B cell (primary cell): ENCODE measurements around the gene ST8SIA6. TPM values are rescaled to one million over a fixed set of nuclear protein-coding genes. Genes with fewer than 3 reads are reported as not detected.

Source experiments
- ATAC-seq: fragments of 200-7000 bp; cut with Tn5 transposase; one replicate; pipeline ENCODE4 v1.10.0; 2021; ENCODE audit warnings: low read depth, mild to moderate bottlenecking, moderate number of reproducible peaks, moderate library complexity
- CTCF ChIA-PET: fragments of 350-600 bp; sonication (Branson Sonifier 250); formaldehyde crosslinking; loops from one replicate; lab custom pipeline; 2021; ENCODE audit warnings: antibody characterized with exemption, inconsistent platforms; lab: Charles Lee
- POLR2A ChIA-PET: fragments of 350-600 bp; sonication (Branson Sonifier 250); formaldehyde crosslinking; loops from one replicate; lab custom pipeline; 2021; ENCODE audit warnings: antibody characterized with exemption; lab: Charles Lee
- DNase-seq: peaks from one replicate; pipeline ENCODE4 v3.0.0; 2013
- H2AFZ ChIP-seq: 2 replicates; pipeline ENCODE4 v1.6.1; 2012; ENCODE audit warnings: mild to moderate bottlenecking, low read depth, low read length; ENCODE audit not compliant: insufficient read depth, poor library complexity, severe bottlenecking
- H3K27ac ChIP-seq, 2 donors: 1 replicate in 1 of 2; 2 replicates in 1 of 2; pipeline ENCODE4 v1.5.1; 2012 to 2013; ENCODE audit warnings: low read length in 2 of 2, mild to moderate bottlenecking in 2 of 2, moderate library complexity in 1 of 2
- H3K27me3 ChIP-seq, 4 experiments: fragments of 200-600 bp in 1 of 4; sonication (generic) in 1 of 4; replicated peaks in 1 of 4; 1 replicate in 2 of 4; 2 replicates in 2 of 4; pipeline versions ENCODE4 v1.6.1 to v1.7.0; 2013 to 2016; ENCODE audit warnings: low read length in 3 of 4, mild to moderate bottlenecking in 2 of 4, mixed read lengths in 1 of 4, moderate library complexity in 1 of 4; ENCODE audit not compliant: insufficient read depth in 4 of 4, control insufficient read depth in 3 of 4; ENCODE audit errors: control extremely low read depth in 1 of 4
- H3K36me3 ChIP-seq, 2 experiments: replicated peaks in 1 of 2; 1 replicate in 1 of 2; 2 replicates in 1 of 2; pipeline versions ENCODE4 v1.6.1 to v1.7.1; 2013; ENCODE audit warnings: low read length in 1 of 2; ENCODE audit not compliant: insufficient read depth in 2 of 2, control insufficient read depth in 1 of 2; ENCODE audit errors: control extremely low read depth in 1 of 2, extremely low read depth in 1 of 2
- H3K4me1 ChIP-seq, 2 donors: fragments of 200-600 bp in 1 of 2; sonication (generic) in 1 of 2; 1 replicate in 1 of 2; 2 replicates in 1 of 2; pipeline versions ENCODE4 v1.5.1 to v1.6.1; 2013 to 2017; ENCODE audit warnings: low read length in 2 of 2; ENCODE audit not compliant: control insufficient read depth in 2 of 2, insufficient read depth in 2 of 2
- H3K4me2 ChIP-seq: replicated peaks from 2 replicates; pipeline ENCODE3; 2012; ENCODE audit warnings: mild to moderate bottlenecking, low read depth, low read length; ENCODE audit not compliant: poor library complexity, severe bottlenecking
- H3K4me3 ChIP-seq, 5 experiments: fragments of 200-600 bp in 1 of 5; sonication (generic) in 1 of 5; 1 replicate in 3 of 5; 2 replicates in 2 of 5; pipeline versions ENCODE4 v1.5.1 to v1.7.0; 2011 to 2016; ENCODE audit warnings: low read length in 4 of 5, mild to moderate bottlenecking in 4 of 5, low read depth in 2 of 5, control low read depth in 1 of 5, moderate library complexity in 1 of 5; ENCODE audit not compliant: insufficient read depth in 1 of 5; ENCODE audit errors: control extremely low read depth in 1 of 5, extremely low read depth in 1 of 5
- H3K79me2 ChIP-seq: fragments of 200-600 bp; sonication (generic); one replicate; pipeline ENCODE4 v1.6.0; 2016; ENCODE audit warnings: low read length; ENCODE audit not compliant: control insufficient read depth, insufficient read depth
- H3K9ac ChIP-seq: fragments of 200-600 bp; sonication (generic); 2 replicates; pipeline ENCODE4 v1.6.1; 2017; ENCODE audit warnings: mild to moderate bottlenecking, low read length, moderate library complexity
- H3K9me3 ChIP-seq, 3 donors: one replicate each; pipeline versions ENCODE4 v1.6.1 to v1.7.1; 2013; ENCODE audit warnings: low read length in 2 of 3; ENCODE audit not compliant: control insufficient read depth in 2 of 3, insufficient read depth in 1 of 3; ENCODE audit errors: control extremely low read depth in 1 of 3
- H4K20me1 ChIP-seq: 2 replicates; pipeline ENCODE4 v1.6.0; 2012; ENCODE audit warnings: mild to moderate bottlenecking, low read length; ENCODE audit not compliant: insufficient read depth, control insufficient read depth, poor library complexity, severe bottlenecking
- H3K27ac Mint-ChIP-seq: one replicate; pipeline ENCODE4 v1.8.0; 2021; ENCODE audit warnings: mixed read lengths
- H3K27me3 Mint-ChIP-seq: one replicate; pipeline ENCODE4 v1.8.0; 2021; ENCODE audit warnings: mixed read lengths
- H3K4me1 Mint-ChIP-seq: one replicate; pipeline ENCODE4 v1.8.0; 2021; ENCODE audit warnings: mixed read lengths
- H3K4me3 Mint-ChIP-seq: one replicate; pipeline ENCODE4 v1.8.0; 2021; ENCODE audit warnings: mixed read lengths
- H3K9me3 Mint-ChIP-seq: one replicate; pipeline ENCODE4 v1.8.0; 2022; ENCODE audit warnings: mixed read lengths; ENCODE audit not compliant: insufficient read depth
- CTCF ChIP-seq: fragments of 200-600 bp; IDR thresholded peaks from one replicate; pipeline ENCODE4 v1.8.0; 2022; ENCODE audit warnings: antibody characterized with exemption, mild to moderate bottlenecking
- EZH2 ChIP-seq: IDR thresholded peaks from 2 replicates; pipeline ENCODE4 v1.6.1; 2012; ENCODE audit warnings: borderline replicate concordance, low read depth, mild to moderate bottlenecking, moderate library complexity, low read length; ENCODE audit not compliant: insufficient read depth, poor library complexity, severe bottlenecking
- WGBS: methylation state at CpG from one replicate; pipeline ENCODE4 v1.1.5; 2013; ENCODE audit warnings: missing lambda C conversion rate; ENCODE audit not compliant: insufficient coverage; 5-methylcytosine and 5-hydroxymethylcytosine counted together
- intact Hi-C: fragments of 100-400 bp; cut with micrococcal nuclease; formaldehyde crosslinking; loops from one replicate; pipeline ENCODE4 v1.10.0; 2022
- polyA plus RNA-seq: library from polyadenylated mRNA; depleted of rRNA; stranded (reverse); fragments of >200 nt; gene quantifications from 2 replicates; pipeline ENCODE4 v1.2.3, GENCODE V29; 2012
- total RNA-seq, 2 donors: library from RNA; stranded (reverse); fragments of 120-200 nt in 1 of 2; gene quantifications; 1 replicate in 1 of 2; 2 replicates in 1 of 2; pipeline versions ENCODE4 v1.2.3 to v1.2.4, GENCODE V29; 2013 to 2022

ST8SIA6 gene
- total and polyA plus RNA-seq, 2 donors (not counting 1 experiment from before 2014, with no cell fraction given), result 0.04 TPM; not detected in 1

GRCh38 chr10:17472481-17473227 lies 18.3 kb upstream of the ST8SIA6 start:
- no peaks in the 10 kb centered on the region for H3K4me1 Mint-ChIP-seq
- ChIA-PET CTCF (interaction anchor here (0.6 kb wide), 1 partner anchor 309 kb away, joined by 5 read pairs; no protein-coding TSS in a partner anchor), POLR2A (no interaction called here)
- H3K4me2 ChIP-seq, result no peak overlapping the region
- H3K27ac Mint-ChIP-seq, result no peak overlapping the region
- DNase-seq (no peak), ATAC-seq (no peak)
- H3K4me3 ChIP-seq, result no peak overlapping the region
- peaks cover 0 to 4% (median 0%) of the 10 kb centered on the region in 3 donors for H3K9me3 ChIP-seq
- H2AFZ ChIP-seq, result no peak overlapping the region
- H3K4me3 Mint-ChIP-seq, result no peak overlapping the region
- no peak overlapping the region for H3K27ac ChIP-seq
- no peak overlapping the region for H3K9ac ChIP-seq
- 92% methylated on average over 2 of the region's 3 CpGs for WGBS
- H3K36me3 ChIP-seq, result no peaks in the 10 kb centered on the region
- no peaks in the 10 kb centered on the region for H3K27me3 ChIP-seq
- intact Hi-C loops, result no loop called here
- H3K4me1 ChIP-seq, result no peaks in the 10 kb centered on the region
- peaks cover 5% of the 10 kb centered on the region for H3K9me3 Mint-ChIP-seq
- H3K79me2 ChIP-seq, result no peaks in the 10 kb centered on the region
- no peaks in the 10 kb centered on the region for H4K20me1 ChIP-seq
- no peak for TF ChIP-seq CTCF
- TF ChIP-seq EZH2, result no peak
- peaks cover 15% of the 10 kb centered on the region for H3K27me3 Mint-ChIP-seq

- no peaks in the 10 kb centered on the region for H3K4me1 ChIP-seq
- no peaks in the 10 kb centered on the region for H3K4me1 Mint-ChIP-seq
- CTCF ChIA-PET, result no interaction called here
- TF ChIP-seq CTCF (no peak), EZH2 (no peak)
- POLR2A ChIA-PET, result no interaction called here
- no peak overlapping the region for H3K9ac ChIP-seq
- H3K27me3 Mint-ChIP-seq, result peaks cover 16% of the 10 kb centered on the region
- H3K36me3 ChIP-seq, result no peaks in the 10 kb centered on the region
- DNase-seq, result no peak
- no peaks in the 10 kb centered on the region for H3K79me2 ChIP-seq
- no peak overlapping the region for H2AFZ ChIP-seq
- peaks cover 0 to 4% (median 0%) of the 10 kb centered on the region in 3 donors for H3K9me3 ChIP-seq
- ATAC-seq, result no peak
- H3K27ac ChIP-seq, result no peak overlapping the region
- no peak overlapping the region for H3K4me3 Mint-ChIP-seq
- peaks cover 5% of the 10 kb centered on the region for H3K9me3 Mint-ChIP-seq
- no peak overlapping the region for H3K4me3 ChIP-seq
- H4K20me1 ChIP-seq, result no peaks in the 10 kb centered on the region
- no peak overlapping the region for H3K4me2 ChIP-seq
- intact Hi-C loops, result no loop called here
- H3K27ac Mint-ChIP-seq, result no peak overlapping the region
- H3K27me3 ChIP-seq, result no peaks in the 10 kb centered on the region
- 85% methylated on average over 2 of the region's 5 CpGs for WGBS
Measured at GRCh38 chr10:17470246-17470645, 15.9 kb upstream of the ST8SIA6 start.
